ENCODE measurements around the gene SLC6A16. TPM values are rescaled to one million over a fixed set of nuclear protein-coding genes. Genes with fewer than 3 reads are reported as not detected.
"Not testable (repeated sequence)": the region's sequence is repeated elsewhere in the genome, so short reads cannot be mapped to it uniquely, and the experiment has no call there.

The SLC6A16 gene
- total RNA-seq, 1 experiment from 2014 or later: 3.7 TPM

DNA sequence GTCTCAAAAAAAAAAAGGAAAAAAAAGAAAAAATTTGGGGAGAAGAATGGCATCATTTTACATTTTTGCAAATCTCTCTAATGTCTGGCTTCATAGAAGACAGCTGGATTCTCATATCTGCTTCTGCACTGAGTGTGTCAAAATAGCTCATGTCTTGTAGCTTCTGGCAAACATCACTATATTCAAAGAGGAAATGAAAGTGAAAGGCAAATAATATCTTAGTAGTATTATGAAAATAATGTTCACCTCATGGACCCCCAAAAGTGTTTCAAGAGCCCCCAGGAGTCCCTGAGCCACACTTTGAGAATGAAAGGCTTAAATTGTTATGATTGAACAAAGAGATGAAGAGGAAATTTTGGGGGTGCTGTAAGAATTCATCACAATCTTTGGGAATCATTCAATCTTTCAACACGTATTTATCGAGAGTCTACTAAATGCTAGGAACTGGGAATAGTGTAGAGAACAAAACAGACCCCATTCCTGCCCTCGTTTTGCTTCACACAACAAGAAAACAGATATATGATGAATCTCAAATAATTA is 1.2 kb upstream of the SLC6A16 start:
- POLR2A ChIA-PET (ENCODE audit: low non-redundant PET): interaction anchor here (0.9 kb wide), 1 partner anchor 17 kb away, joined by 4 read pairs; no protein-coding TSS in a partner anchor
- H3K9me3 ChIP-seq (ENCODE audit: low read depth, low read length, poor library complexity, severe bottlenecking): peaks cover 11% of the 10 kb centered on the region
- H3K36me3 ChIP-seq (ENCODE audit: insufficient read depth, low read length, poor library complexity, severe bottlenecking): no peaks in the 10 kb centered on the region
- BruUV-seq (replicated peaks): no TSS peak
- DNase-seq (ENCODE audit: low spot score): no peak
- no peak overlapping the region for H3K4me3 ChIP-seq (ENCODE audit: low read depth, low read length, poor library complexity, severe bottlenecking)
- no peaks in the 10 kb centered on the region for H3K27me3 ChIP-seq (replicated peaks; ENCODE audit: insufficient read depth, low read depth, low read length, poor library complexity)
- H3K27ac ChIP-seq (ENCODE audit: low read depth, low read length, poor library complexity, severe bottlenecking): no peak overlapping the region
- intact Hi-C loops (cut with micrococcal nuclease; ENCODE audit: unreplicated experiment): no loop called here
- CTCF ChIA-PET: interaction anchor here (0.7 kb wide), 1 partner anchor 101 kb away, joined by 6 read pairs; no protein-coding TSS in a partner anchor
- TF ChIP-seq, protein P1, sequence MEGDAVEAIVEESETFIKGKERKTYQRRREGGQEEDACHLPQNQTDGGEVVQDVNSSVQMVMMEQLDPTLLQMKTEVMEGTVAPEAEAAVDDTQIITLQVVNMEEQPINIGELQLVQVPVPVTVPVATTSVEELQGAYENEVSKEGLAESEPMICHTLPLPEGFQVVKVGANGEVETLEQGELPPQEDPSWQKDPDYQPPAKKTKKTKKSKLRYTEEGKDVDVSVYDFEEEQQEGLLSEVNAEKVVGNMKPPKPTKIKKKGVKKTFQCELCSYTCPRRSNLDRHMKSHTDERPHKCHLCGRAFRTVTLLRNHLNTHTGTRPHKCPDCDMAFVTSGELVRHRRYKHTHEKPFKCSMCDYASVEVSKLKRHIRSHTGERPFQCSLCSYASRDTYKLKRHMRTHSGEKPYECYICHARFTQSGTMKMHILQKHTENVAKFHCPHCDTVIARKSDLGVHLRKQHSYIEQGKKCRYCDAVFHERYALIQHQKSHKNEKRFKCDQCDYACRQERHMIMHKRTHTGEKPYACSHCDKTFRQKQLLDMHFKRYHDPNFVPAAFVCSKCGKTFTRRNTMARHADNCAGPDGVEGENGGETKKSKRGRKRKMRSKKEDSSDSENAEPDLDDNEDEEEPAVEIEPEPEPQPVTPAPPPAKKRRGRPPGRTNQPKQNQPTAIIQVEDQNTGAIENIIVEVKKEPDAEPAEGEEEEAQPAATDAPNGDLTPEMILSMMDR (conservative IDR thresholded peaks at IDR 0.05; ENCODE audit: low read depth, low read length): no peak
- no peak for TF ChIP-seq EZH2 (IDR thresholded peaks at IDR 0.05; ENCODE audit: borderline replicate concordance, low read depth, low read length, poor library complexity, severe bottlenecking)
- H3K4me1 ChIP-seq (ENCODE audit: insufficient read depth, low read length, poor library complexity, severe bottlenecking): no peaks in the 10 kb centered on the region

DNA sequence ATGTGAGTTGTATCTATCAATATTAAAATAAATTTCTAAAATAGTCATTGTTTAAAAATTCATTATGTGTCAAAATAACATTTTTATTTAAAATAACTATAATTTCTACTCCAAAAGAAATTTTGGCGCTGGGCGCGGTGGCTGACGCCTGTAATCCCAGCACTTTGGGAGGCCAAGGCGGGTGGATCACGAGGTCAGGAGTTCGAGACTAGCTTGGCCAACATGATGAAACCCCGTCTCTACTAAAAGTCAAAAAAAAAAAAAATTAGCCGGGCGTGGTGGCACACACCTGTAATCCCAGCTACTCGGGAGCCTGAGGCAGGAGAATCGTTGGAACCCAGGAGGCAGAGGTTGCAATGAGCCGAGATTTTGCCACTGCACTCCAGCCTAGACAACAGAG is 765 bp upstream of the SLC6A16 start:
- BruUV-seq (replicated peaks); H3K4me1 ChIP-seq (ENCODE audit: insufficient read depth, low read length, poor library complexity, severe bottlenecking); H3K36me3 ChIP-seq (ENCODE audit: insufficient read depth, low read length, poor library complexity, severe bottlenecking); intact Hi-C loops (cut with micrococcal nuclease; ENCODE audit: unreplicated experiment); POLR2A ChIA-PET (ENCODE audit: low non-redundant PET); H3K4me3 ChIP-seq (ENCODE audit: low read depth, low read length, poor library complexity, severe bottlenecking); H3K27me3 ChIP-seq (replicated peaks; ENCODE audit: insufficient read depth, low read depth, low read length, poor library complexity); H3K27ac ChIP-seq (ENCODE audit: low read depth, low read length, poor library complexity, severe bottlenecking); DNase-seq (ENCODE audit: low spot score): not testable (repeated sequence)
- peaks cover 11% of the 10 kb centered on the region for H3K9me3 ChIP-seq (ENCODE audit: low read depth, low read length, poor library complexity, severe bottlenecking)
- CTCF ChIA-PET: interaction anchor here (0.7 kb wide), 1 partner anchor 101 kb away, joined by 6 read pairs; no protein-coding TSS in a partner anchor

DNA sequence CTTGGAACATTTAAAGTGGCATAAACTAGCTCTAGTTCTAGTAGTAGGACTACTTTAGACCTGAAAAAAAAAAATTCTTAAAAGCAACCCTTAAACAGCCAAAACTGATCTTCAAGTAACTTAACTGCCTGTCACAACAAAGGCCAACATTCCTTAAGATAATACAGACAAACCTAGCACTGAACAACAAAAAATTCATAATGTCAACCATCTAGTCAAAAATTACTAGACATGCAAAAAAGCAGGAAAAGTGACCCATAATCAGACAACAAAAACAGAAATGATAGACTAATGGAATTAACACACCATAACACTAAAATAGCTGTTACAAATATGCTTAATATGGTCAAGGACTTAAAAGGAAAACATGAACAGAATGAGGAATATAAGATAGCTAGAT is 6.7 kb downstream of the SLC6A16 start:
- H3K27me3 ChIP-seq (replicated peaks; ENCODE audit: insufficient read depth, low read depth, low read length, poor library complexity): no peaks in the 10 kb centered on the region
- H3K4me1 ChIP-seq (ENCODE audit: insufficient read depth, low read length, poor library complexity, severe bottlenecking): peaks cover 12% of the 10 kb centered on the region
- no peak overlapping the region for H3K4me3 ChIP-seq (ENCODE audit: low read depth, low read length, poor library complexity, severe bottlenecking)
- TF ChIP-seq, protein P1 (conservative IDR thresholded peaks at IDR 0.05; ENCODE audit: low read depth, low read length): no peak
- TF ChIP-seq EZH2 (IDR thresholded peaks at IDR 0.05; ENCODE audit: borderline replicate concordance, low read depth, low read length, poor library complexity, severe bottlenecking): no peak
- H3K27ac ChIP-seq (ENCODE audit: low read depth, low read length, poor library complexity, severe bottlenecking): no peak overlapping the region
- DNase-seq (ENCODE audit: low spot score): no peak
- ChIA-PET POLR2A (ENCODE audit: low non-redundant PET) (no interaction called here), CTCF (interaction anchor here (1.2 kb wide), 1 partner anchor 9 kb away, joined by 3 read pairs; no protein-coding TSS in a partner anchor)
- H3K36me3 ChIP-seq (ENCODE audit: insufficient read depth, low read length, poor library complexity, severe bottlenecking): no peaks in the 10 kb centered on the region
- intact Hi-C loops (cut with micrococcal nuclease; ENCODE audit: unreplicated experiment): no loop called here
- peaks cover 14% of the 10 kb centered on the region for H3K9me3 ChIP-seq (ENCODE audit: low read depth, low read length, poor library complexity, severe bottlenecking)
- BruUV-seq (replicated peaks): no TSS peak

DNA sequence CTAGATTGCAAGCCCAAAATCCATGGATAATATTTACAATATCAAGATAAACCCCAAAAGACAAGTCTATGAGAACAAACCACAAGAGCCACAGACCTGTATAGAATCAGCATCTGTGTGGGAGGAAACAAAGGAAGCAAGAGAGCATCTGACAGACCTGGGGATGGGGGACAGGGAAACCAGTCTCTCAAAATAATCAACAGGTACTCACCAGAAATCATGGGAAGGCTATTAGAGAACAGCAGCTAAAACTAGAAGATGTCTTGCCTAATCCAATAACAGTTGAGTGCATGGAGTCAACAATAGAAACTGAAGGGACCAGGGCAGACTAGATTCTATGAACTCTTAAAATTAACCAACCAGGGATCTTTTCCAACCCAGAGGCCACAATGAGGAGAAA is 8.7 kb downstream of the SLC6A16 start:
- peaks cover 12% of the 10 kb centered on the region for H3K4me1 ChIP-seq (ENCODE audit: insufficient read depth, low read length, poor library complexity, severe bottlenecking)
- ChIA-PET CTCF (no interaction called here), POLR2A (ENCODE audit: low non-redundant PET) (no interaction called here)
- no peaks in the 10 kb centered on the region for H3K27me3 ChIP-seq (replicated peaks; ENCODE audit: insufficient read depth, low read depth, low read length, poor library complexity)
- BruUV-seq (replicated peaks): no TSS peak
- no peak overlapping the region for H3K4me3 ChIP-seq (ENCODE audit: low read depth, low read length, poor library complexity, severe bottlenecking)
- no peak overlapping the region for H3K27ac ChIP-seq (ENCODE audit: low read depth, low read length, poor library complexity, severe bottlenecking)
- TF ChIP-seq, protein P1 (conservative IDR thresholded peaks at IDR 0.05; ENCODE audit: low read depth, low read length): no peak
- TF ChIP-seq EZH2 (IDR thresholded peaks at IDR 0.05; ENCODE audit: borderline replicate concordance, low read depth, low read length, poor library complexity, severe bottlenecking): no peak
- intact Hi-C loops (cut with micrococcal nuclease; ENCODE audit: unreplicated experiment): no loop called here
- H3K36me3 ChIP-seq (ENCODE audit: insufficient read depth, low read length, poor library complexity, severe bottlenecking): no peaks in the 10 kb centered on the region
- H3K9me3 ChIP-seq (ENCODE audit: low read depth, low read length, poor library complexity, severe bottlenecking): peaks cover 7% of the 10 kb centered on the region
- no peak for DNase-seq (ENCODE audit: low spot score)
